Left lung (tissue), 10 donors: Measurements from ENCODE around the gene PML. TPM values are rescaled to one million over a fixed set of nuclear protein-coding genes. Genes with fewer than 3 reads are reported as not detected.

Source experiments
- ATAC-seq: fragments of 200-7000 bp; cut with Tn5 transposase; one replicate; pipeline ENCODE4 v1.9.1; 2020; ENCODE audit warnings: moderate library complexity
- DNase-seq, 4 donors: peaks; one replicate each; pipeline ENCODE4 v3.0.0-alpha.2; 2013 to 2020
- H3K27ac ChIP-seq, 2 donors: fragments of 200-600 bp; sonication (generic) in 1 of 2; one replicate each; pipeline versions ENCODE4 v1.5.0 to v1.8.0; 2020 to 2021
- H3K27me3 ChIP-seq, 2 donors: fragments of 200-600 bp; sonication (generic) in 1 of 2; one replicate each; pipeline versions ENCODE4 v1.5.0 to v1.8.0; 2020 to 2021
- H3K36me3 ChIP-seq, 2 donors: fragments of 200-600 bp; sonication (generic) in 1 of 2; one replicate each; pipeline versions ENCODE4 v1.5.0 to v1.8.0; 2020 to 2021
- H3K4me1 ChIP-seq, 2 donors: fragments of 200-600 bp; one replicate each; pipeline ENCODE4 v1.8.0; 2021
- H3K4me3 ChIP-seq, 2 donors: fragments of 200-600 bp; sonication (generic) in 1 of 2; one replicate each; pipeline versions ENCODE4 v1.5.0 to v1.8.0; 2020 to 2021; ENCODE audit warnings: mild to moderate bottlenecking in 1 of 2
- H3K9me3 ChIP-seq, 2 donors: fragments of 200-600 bp; sonication (generic) in 1 of 2; one replicate each; pipeline versions ENCODE4 v1.5.0 to v1.8.0; 2020 to 2021
- CTCF ChIP-seq, 2 donors: fragments of 200-600 bp; sonication (generic) in 1 of 2; IDR thresholded peaks; one replicate each; pipeline versions ENCODE4 v1.5.0 to v1.8.0; 2021; ENCODE audit warnings: antibody characterized with exemption in 2 of 2
- intact Hi-C, 2 donors: fragments of 100-400 bp; cut with DNase I; formaldehyde crosslinking; loops; one replicate each; pipeline versions ENCODE4 v1.11.2 to v1.14.2; 2022
- polyA plus RNA-seq, 6 donors: library from polyadenylated mRNA; unstranded; fragments of 120-200 nt; gene quantifications; one replicate each; pipeline ENCODE4 v1.2.1, GENCODE V29; 2013; ENCODE audit not compliant: insufficient read length in 6 of 6
- total RNA-seq, 2 donors: library from RNA; stranded (reverse); fragmentation: NEBNext Ultra II Directional; extraction: Animal tissue kit (Norgen Biotek cat#: 25700); gene quantifications; one replicate each; pipeline ENCODE4 v1.2.1, GENCODE V29; 2021
- donor health status: DM: no; HTN: yes; CAD: no.
- donor health status: DM: no; HTN: no; CAD: no.

The PML gene
- total and polyA plus RNA-seq, 8 donors: 41.8 to 75.2 (median 48.9) TPM

GRCh38 chr15:74013374-74013894 lies 18.9 kb downstream of the PML start:
- ATAC-seq: no peak
- H3K27ac ChIP-seq: peak overlapping the region in 1 of 2 donors; percentile 76
- no peak for TF ChIP-seq CTCF (IDR thresholded peaks at IDR 0.05)
- no peaks in the 10 kb centered on the region for H3K9me3 ChIP-seq
- intact Hi-C loops: no loop called here
- H3K27me3 ChIP-seq: no peaks in the 10 kb centered on the region
- H3K4me1 ChIP-seq: peaks cover 39 to 70% of the 10 kb centered on the region in 2 donors
- peaks cover 0 to 39% of the 10 kb centered on the region in 2 donors for H3K36me3 ChIP-seq
- no peak for DNase-seq
- H3K4me3 ChIP-seq: no peak overlapping the region

GRCh38 chr15:74019734-74020133 lies 25.2 kb downstream of the PML start:
- TF ChIP-seq CTCF (IDR thresholded peaks at IDR 0.05): no peak
- intact Hi-C loops: no loop called here
- Histone ChIP-seq H3K36me3 (peaks cover 0 to 75% of the 10 kb centered on the region in 2 donors), H3K9me3 (no peaks in the 10 kb centered on the region), H3K27ac (no peak overlapping the region), H3K4me3 (no peak overlapping the region), H3K4me1 (peaks cover 2 to 38% of the 10 kb centered on the region in 2 donors), H3K27me3 (no peaks in the 10 kb centered on the region)
- ATAC-seq (no peak), DNase-seq (no peak)

GRCh38 chr15:74022706-74023470 lies 28.4 kb downstream of the PML start:
- intact Hi-C loops: no loop called here
- Histone ChIP-seq H3K4me1 (peaks cover 0 to 43% of the 10 kb centered on the region in 2 donors), H3K27ac (no peak overlapping the region), H3K4me3 (no peak overlapping the region), H3K27me3 (no peaks in the 10 kb centered on the region), H3K9me3 (no peaks in the 10 kb centered on the region), H3K36me3 (peaks cover 0 to 84% of the 10 kb centered on the region in 2 donors)
- no peak for TF ChIP-seq CTCF (IDR thresholded peaks at IDR 0.05)
- no peak for DNase-seq
- ATAC-seq: no peak

- peak in 1 of 4 donors; percentile 18 for DNase-seq
- no peaks in the 10 kb centered on the region for H3K9me3 ChIP-seq
- H3K27ac ChIP-seq: peak overlapping the region in 1 of 2 donors; percentile 15
- TF ChIP-seq CTCF (IDR thresholded peaks at IDR 0.05): no peak
- peaks cover 0 to 92% of the 10 kb centered on the region in 2 donors for H3K36me3 ChIP-seq
- no peak overlapping the region for H3K4me3 ChIP-seq
- peaks cover 0 to 41% of the 10 kb centered on the region in 2 donors for H3K4me1 ChIP-seq
- intact Hi-C loops: no loop called here
- H3K27me3 ChIP-seq: no peaks in the 10 kb centered on the region
- no peak for ATAC-seq
Measured at GRCh38 chr15:74024687-74025086, 30.2 kb downstream of the PML start.

GRCh38 chr15:74025436-74025835 lies 30.9 kb downstream of the PML start:
- ATAC-seq: no peak
- H3K36me3 ChIP-seq: peaks cover 0 to 95% of the 10 kb centered on the region in 2 donors
- no peaks in the 10 kb centered on the region for H3K9me3 ChIP-seq
- no peaks in the 10 kb centered on the region for H3K27me3 ChIP-seq
- peak overlapping the region in 1 of 2 donors; percentile 15 for H3K27ac ChIP-seq
- intact Hi-C loops: no loop called here
- no peak overlapping the region for H3K4me3 ChIP-seq
- no peak for DNase-seq
- H3K4me1 ChIP-seq: peaks cover 0 to 36% of the 10 kb centered on the region in 2 donors
- TF ChIP-seq CTCF (IDR thresholded peaks at IDR 0.05): no peak
